Loucy (cell line): Measurements from ENCODE around the gene PLCH1.

ENCODE experiments used
- H2AFZ ChIP-seq: fragments of 200-600 bp; sonication (generic); 2 replicates; pipeline ENCODE4 v1.6.0; 2016; ENCODE audit warnings: antibody characterized with exemption, mild to moderate bottlenecking, low read length, moderate library complexity
- H3F3A ChIP-seq: fragments of 200-600 bp; 2 replicates; pipeline ENCODE4 v1.6.0; 2016; ENCODE audit warnings: antibody characterized with exemption, low read depth, mild to moderate bottlenecking
- H3K27me3 ChIP-seq: fragments of 200-600 bp; sonication (generic); 2 replicates; pipeline ENCODE4 v1.6.1; 2014; ENCODE audit warnings: low read length, mild to moderate bottlenecking; ENCODE audit not compliant: insufficient read depth, poor library complexity, severe bottlenecking
- H3K36me3 ChIP-seq: fragments of 200-600 bp; sonication (generic); 2 replicates; pipeline ENCODE4 v1.6.1; 2016; ENCODE audit warnings: low read length; ENCODE audit not compliant: insufficient read depth
- H3K4me1 ChIP-seq: fragments of 200-600 bp; sonication (generic); 2 replicates; pipeline ENCODE4 v1.5.1; 2014; ENCODE audit warnings: low read length, mild to moderate bottlenecking; ENCODE audit not compliant: insufficient read depth, poor library complexity, severe bottlenecking
- H3K4me2 ChIP-seq: fragments of 200-600 bp; sonication (generic); 2 replicates; pipeline ENCODE4 v1.6.0; 2014; ENCODE audit warnings: antibody characterized with exemption, low read length, low read depth, mild to moderate bottlenecking; ENCODE audit not compliant: poor library complexity, severe bottlenecking
- H3K4me3 ChIP-seq: fragments of 200-600 bp; sonication (generic); 2 replicates; pipeline ENCODE4 v1.5.1; 2014; ENCODE audit warnings: low read length, mild to moderate bottlenecking, mixed read lengths; ENCODE audit not compliant: poor library complexity, severe bottlenecking
- H3K79me2 ChIP-seq: fragments of 200-600 bp; sonication (generic); 2 replicates; pipeline ENCODE4 v1.6.1; 2014; ENCODE audit warnings: low read length; ENCODE audit not compliant: insufficient read depth
- H3K9ac ChIP-seq: fragments of 200-600 bp; sonication (generic); 2 replicates; pipeline ENCODE4 v1.6.0; 2014; ENCODE audit warnings: mild to moderate bottlenecking, low read depth, low read length, moderate library complexity; ENCODE audit not compliant: poor library complexity, severe bottlenecking
- H3K9me2 ChIP-seq: fragments of 200-600 bp; sonication (generic); replicated peaks from 2 replicates; pipeline ENCODE4 v1.6.1; 2016; ENCODE audit warnings: low read depth, low read length, mixed read lengths
- H3K9me3 ChIP-seq: fragments of 200-600 bp; sonication (generic); 2 replicates; pipeline ENCODE4 v1.6.1; 2014; ENCODE audit warnings: mild to moderate bottlenecking, antibody characterized with exemption, low read length, low read depth; ENCODE audit not compliant: insufficient read depth
- H4K20me1 ChIP-seq: fragments of 200-600 bp; sonication (generic); 2 replicates; pipeline ENCODE4 v1.6.0; 2014; ENCODE audit warnings: antibody characterized with exemption, low read length, mild to moderate bottlenecking; ENCODE audit not compliant: insufficient read depth, poor library complexity, severe bottlenecking
- CTCF ChIP-seq: fragments of 200-600 bp; sonication (generic); conservative IDR thresholded peaks from 2 replicates; pipeline ENCODE4 v1.5.1; 2014; ENCODE audit warnings: mild to moderate bottlenecking, antibody characterized with exemption, low read length
- EZH2phosphoT487 ChIP-seq: fragments of 200-600 bp; IDR thresholded peaks from 2 replicates; pipeline ENCODE4 v1.6.1; 2018; ENCODE audit warnings: antibody characterized with exemption, mild to moderate bottlenecking, moderate library complexity, borderline replicate concordance

PLCH1 gene

GRCh38 chr3:155737844-155738460, 6.9 kb downstream of the PLCH1 start:
- no peaks in the 10 kb centered on the region for H3K36me3 ChIP-seq
- no peaks in the 10 kb centered on the region for H4K20me1 ChIP-seq
- H3K79me2 ChIP-seq, result no peaks in the 10 kb centered on the region
- no peak overlapping the region for H3K4me3 ChIP-seq
- H3K9me3 ChIP-seq, result no peaks in the 10 kb centered on the region
- H3F3A ChIP-seq, result no peaks in the 10 kb centered on the region
- TF ChIP-seq EZH2phosphoT487 (no peak), CTCF (no peak)
- H3K4me1 ChIP-seq, result no peaks in the 10 kb centered on the region
- no peaks in the 10 kb centered on the region for H3K9me2 ChIP-seq
- peaks cover 1% of the 10 kb centered on the region for H3K27me3 ChIP-seq
- H3K4me2 ChIP-seq, result no peak overlapping the region
- H3K9ac ChIP-seq, result no peak overlapping the region
- peak overlapping the region; percentile 30 for H2AFZ ChIP-seq

GRCh38 chr3:155736381-155736780, 8.5 kb downstream of the PLCH1 start:
- Histone ChIP-seq H2AFZ (0 out of 2 replicates have a peak overlapping the region, but pooled peaks have one; percentile 5), H4K20me1 (no peaks in the 10 kb centered on the region), H3K9ac (no peak overlapping the region), H3F3A (no peaks in the 10 kb centered on the region), H3K4me2 (no peak overlapping the region), H3K4me1 (no peaks in the 10 kb centered on the region), H3K4me3 (no peak overlapping the region), H3K9me2 (no peaks in the 10 kb centered on the region), H3K27me3 (no peaks in the 10 kb centered on the region), H3K36me3 (no peaks in the 10 kb centered on the region), H3K79me2 (no peaks in the 10 kb centered on the region), H3K9me3 (no peaks in the 10 kb centered on the region)
- TF ChIP-seq EZH2phosphoT487 (no peak), CTCF (no peak)

- Histone ChIP-seq H3F3A (no peaks in the 10 kb centered on the region), H3K4me2 (no peak overlapping the region), H3K36me3 (no peaks in the 10 kb centered on the region), H3K27me3 (no peaks in the 10 kb centered on the region), H3K79me2 (no peaks in the 10 kb centered on the region), H2AFZ (no peak overlapping the region), H4K20me1 (no peaks in the 10 kb centered on the region), H3K9me3 (no peaks in the 10 kb centered on the region), H3K9ac (no peak overlapping the region), H3K4me1 (no peaks in the 10 kb centered on the region), H3K9me2 (no peaks in the 10 kb centered on the region), H3K4me3 (no peak overlapping the region)
- TF ChIP-seq EZH2phosphoT487 (no peak), CTCF (no peak)
Measured at GRCh38 chr3:155730843-155731242, 14.0 kb downstream of the PLCH1 start.
